Prostate gland (tissue), 2 donors: Measurements from ENCODE around the gene FOLR1. TPM values are rescaled to one million over a fixed set of nuclear protein-coding genes. Genes with fewer than 3 reads are reported as not detected.

Experiments used
- DNase-seq: peaks from one replicate; pipeline ENCODE4 v3.0.0-alpha.2; 2019; ENCODE audit warnings: low spot score
- H3K27ac ChIP-seq, 2 donors: fragments of 200-600 bp; sonication (generic); 2 replicates each; pipeline ENCODE4 v1.5.1; 2017 to 2019
- H3K27me3 ChIP-seq: fragments of 200-600 bp; sonication (generic); replicated peaks from 2 replicates; pipeline ENCODE4 v1.5.1; 2019; ENCODE audit not compliant: insufficient read depth
- H3K36me3 ChIP-seq, 2 donors: fragments of 200-600 bp; sonication (generic); 1 replicate in 1 of 2; 2 replicates in 1 of 2; pipeline versions ENCODE4 v1.5.1 to v1.8.1; 2017 to 2019
- H3K4me1 ChIP-seq: fragments of 200-600 bp; sonication (generic); replicated peaks from 2 replicates; pipeline ENCODE4 v1.5.1; 2019
- H3K4me3 ChIP-seq, 2 donors: fragments of 200-600 bp; sonication (generic); 2 replicates each; pipeline ENCODE4 v1.5.1; 2017 to 2019
- H3K9me3 ChIP-seq: fragments of 200-600 bp; sonication (generic); 2 replicates; pipeline ENCODE4 v1.5.1; 2017
- CTCF ChIP-seq, 4 experiments: fragments of 200-600 bp in 2 of 4; fragments of 450-650 bp in 2 of 4; sonication (generic) in 2 of 4; IDR thresholded peaks; 1 replicate in 3 of 4; 2 replicates in 1 of 4; pipeline ENCODE4 v1.5.1; 2016 to 2019; ENCODE audit warnings: antibody characterized with exemption in 4 of 4, mild to moderate bottlenecking in 2 of 4, moderate library complexity in 2 of 4
- POLR2A ChIP-seq: fragments of 450-650 bp; IDR thresholded peaks from one replicate; pipeline ENCODE4 v1.6.1; 2016; ENCODE audit warnings: antibody characterized with exemption, mild to moderate bottlenecking
- POLR2AphosphoS5 ChIP-seq: sonication (generic); formaldehyde crosslinking; IDR thresholded peaks from one replicate; pipeline ENCODE4 v1.6.1; 2017; ENCODE audit warnings: antibody characterized with exemption
- WGBS: methylation state at CpG from one replicate; pipeline ENCODE4 v1.1.5; 2018; 5-methylcytosine and 5-hydroxymethylcytosine counted together
- intact Hi-C: fragments of 100-400 bp; cut with DNase I; formaldehyde crosslinking; loops from one replicate; pipeline ENCODE4 v1.14.2; 2022
- total RNA-seq, 2 donors: library from RNA; depleted of rRNA; stranded (reverse); fragments of >200 nt; gene quantifications; one replicate each; pipeline ENCODE4 v1.1.0, GENCODE V29; 2016

FOLR1 gene
- total RNA-seq, 2 donors from 2014 or later: 8.9 TPM; not detected in 1

DNA sequence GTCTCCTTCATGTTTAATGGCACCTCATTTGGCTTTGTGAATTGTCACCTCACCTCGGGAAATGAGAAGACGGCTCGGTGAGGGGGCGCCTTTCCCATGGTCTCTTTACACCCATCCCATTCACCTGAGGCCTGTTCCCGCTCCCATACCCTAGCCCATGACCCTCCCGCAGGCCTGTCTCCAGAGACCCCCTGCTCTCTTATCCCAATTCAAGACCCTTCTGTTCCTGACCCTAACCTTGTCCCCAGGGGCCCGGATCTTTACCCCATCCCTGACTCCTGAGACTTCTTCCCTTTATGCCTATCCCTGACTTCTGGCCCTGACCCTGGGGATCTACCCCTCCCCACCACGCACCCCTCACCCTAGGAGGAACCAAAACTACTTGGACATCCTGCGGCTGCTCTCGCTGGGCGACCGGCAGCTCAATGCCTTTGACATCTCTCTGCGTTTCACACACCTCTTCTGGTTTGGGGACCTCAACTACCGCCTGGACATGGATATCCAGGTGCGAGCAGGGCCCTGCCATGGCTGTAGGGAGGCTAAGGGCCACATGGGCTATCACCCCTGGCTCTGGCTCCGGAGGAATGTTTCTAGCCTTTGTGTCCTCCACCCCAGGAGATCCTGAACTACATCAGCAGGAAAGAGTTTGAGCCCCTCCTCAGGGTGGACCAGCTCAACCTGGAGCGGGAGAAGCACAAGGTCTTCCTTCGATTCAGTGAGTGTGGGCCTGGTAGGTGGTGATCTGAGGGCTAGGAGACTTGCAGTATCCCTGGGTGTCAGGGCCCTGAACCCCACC lies 40.5 kb downstream of the FOLR1 start:
- TF ChIP-seq POLR2A (no peak), POLR2AphosphoS5 (no peak), CTCF (IDR thresholded peaks at IDR 0.05) (no peak)

DNA sequence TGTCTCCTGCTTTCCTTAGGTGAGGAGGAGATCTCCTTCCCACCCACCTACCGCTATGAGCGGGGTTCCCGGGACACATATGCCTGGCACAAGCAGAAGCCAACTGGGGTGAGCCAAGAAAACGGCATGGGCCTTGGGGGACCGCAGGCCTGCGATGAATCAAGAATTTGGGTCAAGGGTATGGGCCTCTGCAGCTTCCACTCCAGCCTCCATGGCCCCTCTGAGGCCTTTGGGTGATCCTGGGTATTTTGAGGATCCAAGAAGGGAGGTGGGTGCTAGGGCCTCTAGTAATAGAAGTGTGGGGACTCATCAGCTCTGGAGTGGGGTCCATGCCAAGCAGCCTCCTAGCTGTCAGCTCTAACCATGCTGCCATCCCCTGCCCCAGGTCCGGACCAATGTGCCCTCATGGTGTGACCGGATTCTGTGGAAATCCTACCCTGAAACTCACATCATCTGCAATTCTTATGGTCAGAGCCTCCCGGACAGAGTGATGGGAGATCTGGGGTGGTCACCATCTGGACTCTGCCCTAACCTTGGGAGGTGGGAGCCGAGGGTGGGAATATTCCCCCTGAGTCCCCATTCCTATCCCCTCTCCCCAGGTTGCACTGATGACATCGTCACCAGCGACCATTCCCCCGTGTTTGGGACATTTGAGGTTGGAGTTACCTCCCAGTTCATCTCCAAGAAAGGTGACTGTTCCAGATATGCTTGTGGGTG lies 41.3 kb downstream of the FOLR1 start:
- H3K4me3 ChIP-seq: no peak overlapping the region
- H3K4me1 ChIP-seq: no peaks in the 10 kb centered on the region
- intact Hi-C loops: loop anchor here (10.0 kb wide), 1 partner anchor 218 kb away; no protein-coding TSS in a partner anchor
- DNase-seq: no peak
- 87% methylated on average over 13 of the region's 13 CpGs for WGBS
- TF ChIP-seq CTCF (IDR thresholded peaks at IDR 0.05): no peak
- TF ChIP-seq POLR2AphosphoS5: no peak
- no peak for TF ChIP-seq POLR2A
- no peaks in the 10 kb centered on the region for H3K9me3 ChIP-seq
- H3K36me3 ChIP-seq: peaks cover 20 to 58% of the 10 kb centered on the region in 2 donors
- H3K27me3 ChIP-seq: no peaks in the 10 kb centered on the region
- H3K27ac ChIP-seq: no peak overlapping the region

More for the DNA sequence above, 40.5 kb downstream of the FOLR1 start:
- Histone ChIP-seq H3K4me3 (no peak overlapping the region), H3K9me3 (no peaks in the 10 kb centered on the region), H3K27ac (no peak overlapping the region), H3K4me1 (no peaks in the 10 kb centered on the region), H3K36me3 (peaks cover 20 to 58% of the 10 kb centered on the region in 2 donors), H3K27me3 (no peaks in the 10 kb centered on the region)
- 89% methylated on average over 18 of the region's 18 CpGs for WGBS
- intact Hi-C loops: loop anchor here (10.0 kb wide), 1 partner anchor 218 kb away; no protein-coding TSS in a partner anchor
- DNase-seq: no peak

DNA sequence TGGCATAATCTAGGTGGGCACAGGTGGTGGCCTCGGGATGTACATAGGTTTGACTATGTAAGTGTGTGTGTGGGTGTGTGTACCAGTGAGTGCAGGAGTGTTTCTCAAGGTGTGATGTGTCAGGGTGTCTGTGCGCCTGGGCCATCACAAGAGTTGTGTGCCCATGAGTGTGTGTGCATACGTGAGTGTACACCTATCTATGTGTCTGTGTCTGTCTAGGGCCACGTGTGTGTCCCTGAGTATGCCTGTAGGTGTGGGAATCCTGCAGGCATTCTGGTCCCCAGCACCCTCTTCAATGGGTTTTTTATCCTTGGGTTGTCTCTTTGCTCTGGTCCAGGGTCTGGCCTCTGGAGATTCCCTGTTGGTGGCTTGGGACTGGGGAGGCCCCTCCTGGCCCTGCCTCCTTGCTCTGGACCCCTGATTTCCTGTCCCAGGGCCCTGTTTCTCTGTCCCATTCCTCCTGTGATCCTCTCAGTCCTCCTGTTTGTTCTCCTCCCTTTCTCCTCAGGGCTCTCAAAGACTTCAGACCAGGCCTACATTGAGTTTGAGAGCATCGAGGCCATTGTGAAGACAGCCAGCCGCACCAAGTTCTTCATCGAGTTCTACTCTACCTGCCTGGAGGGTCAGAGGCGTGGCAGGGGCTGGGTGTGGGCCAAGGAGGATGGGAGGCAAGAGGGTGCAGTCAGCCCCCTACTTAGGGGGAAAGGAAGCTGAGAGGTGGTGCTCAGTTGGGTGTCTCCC lies 42.0 kb downstream of the FOLR1 start:
- TF ChIP-seq POLR2A (no peak), CTCF (IDR thresholded peaks at IDR 0.05) (no peak)
- H3K27ac ChIP-seq: no peak overlapping the region
- no peak overlapping the region for H3K4me3 ChIP-seq
- WGBS: 88% methylated on average over 8 of the region's 8 CpGs
- DNase-seq: no peak
- no peaks in the 10 kb centered on the region for H3K4me1 ChIP-seq
- no peaks in the 10 kb centered on the region for H3K27me3 ChIP-seq
- intact Hi-C loops: loop anchor here (10.0 kb wide), 1 partner anchor 219 kb away; no protein-coding TSS in a partner anchor
- H3K36me3 ChIP-seq: peaks cover 15 to 51% of the 10 kb centered on the region in 2 donors
- no peaks in the 10 kb centered on the region for H3K9me3 ChIP-seq

DNA sequence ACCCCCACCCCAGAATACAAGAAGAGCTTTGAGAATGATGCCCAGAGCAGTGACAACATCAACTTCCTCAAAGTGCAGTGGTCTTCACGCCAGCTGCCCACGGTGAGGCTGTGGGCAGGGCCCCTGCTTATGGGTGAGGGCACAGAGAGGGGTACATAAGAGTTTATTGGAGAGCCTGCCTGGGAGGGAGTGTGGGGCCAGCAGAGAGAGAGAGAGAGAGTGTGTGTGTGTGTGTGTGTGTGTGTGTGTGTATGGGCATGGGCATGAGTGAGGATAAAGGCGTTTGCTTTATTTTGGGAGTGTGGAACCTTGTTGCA lies 42.5 kb downstream of the FOLR1 start:
- TF ChIP-seq POLR2AphosphoS5: no peak
- no peak for TF ChIP-seq POLR2A
- intact Hi-C loops: loop anchor here (10.0 kb wide), 1 partner anchor 220 kb away; no protein-coding TSS in a partner anchor
- Histone ChIP-seq H3K9me3 (no peaks in the 10 kb centered on the region), H3K4me3 (no peak overlapping the region), H3K36me3 (peaks cover 14 to 46% of the 10 kb centered on the region in 2 donors), H3K4me1 (peaks cover 1% of the 10 kb centered on the region), H3K27me3 (no peaks in the 10 kb centered on the region), H3K27ac (no peak overlapping the region)
- WGBS: 73% methylated on average over 3 of the region's 3 CpGs
- no peak for DNase-seq

GRCh38 chr11:72234920-72235319 lies 43.0 kb downstream of the FOLR1 start:
- Histone ChIP-seq H3K27me3 (no peaks in the 10 kb centered on the region), H3K4me1 (peaks cover 3% of the 10 kb centered on the region), H3K27ac (no peak overlapping the region), H3K4me3 (no peak overlapping the region), H3K36me3 (peaks cover 11 to 41% of the 10 kb centered on the region in 2 donors), H3K9me3 (no peaks in the 10 kb centered on the region)
- intact Hi-C loops: loop anchor here (10.0 kb wide), 1 partner anchor 220 kb away; no protein-coding TSS in a partner anchor
- 95% methylated on average over 4 of the region's 4 CpGs for WGBS
- TF ChIP-seq POLR2A (no peak), CTCF (IDR thresholded peaks at IDR 0.05) (no peak), POLR2AphosphoS5 (no peak)
- no peak for DNase-seq
